Upper lobe of right lung (tissue), 1 donor: ENCODE data around the gene RAB3C. TPM values are rescaled to one million over a fixed set of nuclear protein-coding genes. Genes with fewer than 3 reads are reported as not detected.

ENCODE experiments used
- ATAC-seq: fragments of 200-7000 bp; cut with Tn5 transposase; one replicate; pipeline ENCODE4 v1.9.1; 2020; ENCODE audit warnings: mild to moderate bottlenecking, moderate library complexity
- DNase-seq: peaks from one replicate; pipeline ENCODE4 v3.0.0-alpha.2; 2020
- H3K27ac ChIP-seq: fragments of 200-600 bp; one replicate; pipeline ENCODE4 v1.8.0; 2022
- H3K27me3 ChIP-seq: fragments of 200-600 bp; one replicate; pipeline ENCODE4 v1.8.0; 2022; ENCODE audit warnings: mild to moderate bottlenecking
- H3K36me3 ChIP-seq: fragments of 200-600 bp; one replicate; pipeline ENCODE4 v1.8.0; 2022
- H3K4me1 ChIP-seq: fragments of 200-600 bp; one replicate; pipeline ENCODE4 v1.8.0; 2022
- H3K4me3 ChIP-seq: fragments of 200-600 bp; one replicate; pipeline ENCODE4 v1.8.0; 2022; ENCODE audit warnings: mild to moderate bottlenecking
- H3K9me3 ChIP-seq: fragments of 200-600 bp; one replicate; pipeline ENCODE4 v1.8.0; 2022
- CTCF ChIP-seq: fragments of 200-600 bp; IDR thresholded peaks from one replicate; pipeline ENCODE4 v1.8.0; 2022; ENCODE audit warnings: antibody characterized with exemption
- intact Hi-C: fragments of 100-400 bp; cut with DNase I; formaldehyde crosslinking; loops from one replicate; pipeline ENCODE4 v1.11.0; 2022
- total RNA-seq: library from RNA; stranded (reverse); fragmentation: NEBNext Ultra II Directional; extraction: Animal tissue kit (Norgen Biotek cat#: 25700); gene quantifications from one replicate; pipeline ENCODE4 v1.2.1, GENCODE V29; 2021
- donor health status: DM: no; HTN: yes; CAD: no; lungs with severe emphysema.

The RAB3C gene
- total RNA-seq, 1 donor from 2014 or later, result 0.67 TPM

GRCh38 chr5:58674711-58675110 is 91.8 kb downstream of the RAB3C start:
- Histone ChIP-seq H3K36me3 (no peaks in the 10 kb centered on the region), H3K27me3 (no peaks in the 10 kb centered on the region), H3K4me1 (no peaks in the 10 kb centered on the region), H3K4me3 (no peak overlapping the region), H3K27ac (no peak overlapping the region), H3K9me3 (no peaks in the 10 kb centered on the region)
- no peak for ATAC-seq
- no peak for DNase-seq
- no peak for TF ChIP-seq CTCF
- intact Hi-C loops, result no loop called here

- Histone ChIP-seq H3K9me3 (no peaks in the 10 kb centered on the region), H3K36me3 (no peaks in the 10 kb centered on the region), H3K27ac (no peak overlapping the region), H3K27me3 (no peaks in the 10 kb centered on the region), H3K4me3 (no peak overlapping the region), H3K4me1 (no peaks in the 10 kb centered on the region)
- no peak for ATAC-seq
- TF ChIP-seq CTCF, result no peak
- no peak for DNase-seq
- intact Hi-C loops, result no loop called here
Observed at GRCh38 chr5:58675341-58675740, 92.5 kb downstream of the RAB3C start.

DNA sequence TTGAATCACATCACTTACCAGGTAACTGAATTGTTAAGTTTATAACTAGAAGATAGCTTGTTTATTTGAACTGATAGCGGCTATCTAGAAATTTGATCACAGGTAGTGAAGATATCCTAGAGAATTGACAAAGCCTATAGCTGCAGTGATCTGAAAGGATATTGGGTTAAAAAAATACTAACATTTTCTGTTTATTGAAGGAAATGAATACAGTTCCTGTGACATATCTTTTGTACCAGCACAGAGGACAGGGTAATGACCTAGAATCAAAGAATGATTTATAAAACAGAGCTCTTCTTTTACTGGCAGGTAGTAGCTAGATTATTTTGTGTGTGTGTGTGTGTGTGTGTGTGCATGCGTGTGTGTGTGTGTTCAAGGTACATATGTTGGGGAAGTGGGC is 94.8 kb downstream of the RAB3C start:
- Histone ChIP-seq H3K9me3 (no peaks in the 10 kb centered on the region), H3K4me3 (no peak overlapping the region), H3K4me1 (no peaks in the 10 kb centered on the region), H3K27me3 (no peaks in the 10 kb centered on the region), H3K27ac (no peak overlapping the region), H3K36me3 (no peaks in the 10 kb centered on the region)
- ATAC-seq (no peak), DNase-seq (no peak)
- no peak for TF ChIP-seq CTCF
- intact Hi-C loops, result no loop called here

- Histone ChIP-seq H3K4me3 (no peak overlapping the region), H3K4me1 (no peaks in the 10 kb centered on the region), H3K36me3 (no peaks in the 10 kb centered on the region), H3K9me3 (no peaks in the 10 kb centered on the region), H3K27me3 (no peaks in the 10 kb centered on the region), H3K27ac (no peak overlapping the region)
- DNase-seq, result no peak
- ATAC-seq, result no peak
- no peak for TF ChIP-seq CTCF
- intact Hi-C loops, result no loop called here
Observed at GRCh38 chr5:58680503-58680902, 97.6 kb downstream of the RAB3C start.

GRCh38 chr5:58681943-58682342 is 99.1 kb downstream of the RAB3C start:
- Histone ChIP-seq H3K36me3 (no peaks in the 10 kb centered on the region), H3K9me3 (no peaks in the 10 kb centered on the region), H3K27ac (no peak overlapping the region), H3K27me3 (no peaks in the 10 kb centered on the region), H3K4me1 (no peaks in the 10 kb centered on the region), H3K4me3 (no peak overlapping the region)
- ATAC-seq, result no peak
- DNase-seq, result no peak
- intact Hi-C loops, result no loop called here
- TF ChIP-seq CTCF, result no peak

- no peaks in the 10 kb centered on the region for H3K4me1 ChIP-seq
- no peaks in the 10 kb centered on the region for H3K27me3 ChIP-seq
- H3K36me3 ChIP-seq, result no peaks in the 10 kb centered on the region
- DNase-seq (no peak), ATAC-seq (no peak)
- no peak overlapping the region for H3K4me3 ChIP-seq
- no peak for TF ChIP-seq CTCF
- H3K27ac ChIP-seq, result no peak overlapping the region
- intact Hi-C loops, result no loop called here
- H3K9me3 ChIP-seq, result no peaks in the 10 kb centered on the region
Observed at GRCh38 chr5:58683567-58683966, 100.7 kb downstream of the RAB3C start.
